ENCODE measurements around the gene PFN1. TPM values are rescaled to one million over a fixed set of nuclear protein-coding genes. Genes with fewer than 3 reads are reported as not detected.

Gene PFN1
- total RNA-seq, 4 donors from 2014 or later, result 479 to 709 (median 540) TPM

DNA sequence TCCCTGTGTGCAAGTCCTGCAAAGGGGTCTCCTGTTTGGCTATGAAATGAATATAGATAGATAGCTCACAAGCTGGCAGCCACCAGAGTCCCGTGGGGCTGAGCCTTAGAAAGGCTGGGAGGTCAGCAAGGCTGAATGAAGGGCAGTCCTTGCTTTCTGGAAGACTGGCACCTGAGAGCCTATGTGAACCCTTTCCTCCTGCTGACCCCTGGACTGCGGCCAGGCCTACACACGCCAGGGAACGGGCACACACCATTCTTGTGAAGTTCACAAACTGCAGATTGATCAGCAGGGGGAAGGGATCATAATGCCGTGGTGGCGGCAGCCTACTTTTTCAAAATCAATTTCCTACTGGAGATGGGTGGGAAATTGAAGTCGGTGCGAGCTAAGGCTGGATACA lies 50.0 kb downstream of the PFN1 start:
- no peak overlapping the region for H3K4me3 ChIP-seq (ENCODE audit: low read depth, poor library complexity, severe bottlenecking)
- no peak for DNase-seq (ENCODE audit: low spot score in 2 of 2)
- WGBS, 2 donors, result 66 to 70% methylated on average over 8 of the region's 8 CpGs
- TF ChIP-seq, protein P1, sequence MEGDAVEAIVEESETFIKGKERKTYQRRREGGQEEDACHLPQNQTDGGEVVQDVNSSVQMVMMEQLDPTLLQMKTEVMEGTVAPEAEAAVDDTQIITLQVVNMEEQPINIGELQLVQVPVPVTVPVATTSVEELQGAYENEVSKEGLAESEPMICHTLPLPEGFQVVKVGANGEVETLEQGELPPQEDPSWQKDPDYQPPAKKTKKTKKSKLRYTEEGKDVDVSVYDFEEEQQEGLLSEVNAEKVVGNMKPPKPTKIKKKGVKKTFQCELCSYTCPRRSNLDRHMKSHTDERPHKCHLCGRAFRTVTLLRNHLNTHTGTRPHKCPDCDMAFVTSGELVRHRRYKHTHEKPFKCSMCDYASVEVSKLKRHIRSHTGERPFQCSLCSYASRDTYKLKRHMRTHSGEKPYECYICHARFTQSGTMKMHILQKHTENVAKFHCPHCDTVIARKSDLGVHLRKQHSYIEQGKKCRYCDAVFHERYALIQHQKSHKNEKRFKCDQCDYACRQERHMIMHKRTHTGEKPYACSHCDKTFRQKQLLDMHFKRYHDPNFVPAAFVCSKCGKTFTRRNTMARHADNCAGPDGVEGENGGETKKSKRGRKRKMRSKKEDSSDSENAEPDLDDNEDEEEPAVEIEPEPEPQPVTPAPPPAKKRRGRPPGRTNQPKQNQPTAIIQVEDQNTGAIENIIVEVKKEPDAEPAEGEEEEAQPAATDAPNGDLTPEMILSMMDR (IDR thresholded peaks at IDR 0.05), result no peak
- no peak for TF ChIP-seq POLR2A (IDR thresholded peaks at IDR 0.05)
- intact Hi-C loops (cut with DNase I; ENCODE audit: low total_unique reads), result no loop called here

GRCh38 chr17:4897785-4898184 lies 50.5 kb downstream of the PFN1 start:
- H3K4me3 ChIP-seq (ENCODE audit: low read depth, poor library complexity, severe bottlenecking), result no peak overlapping the region
- no peak for TF ChIP-seq POLR2A (IDR thresholded peaks at IDR 0.05)
- TF ChIP-seq, protein P1 (IDR thresholded peaks at IDR 0.05), result no peak
- 71 to 83% methylated on average over 5 of the region's 5 CpGs for WGBS, 2 donors
- intact Hi-C loops (cut with DNase I; ENCODE audit: low total_unique reads), result no loop called here
- DNase-seq (ENCODE audit: low spot score in 2 of 2), result no peak

DNA sequence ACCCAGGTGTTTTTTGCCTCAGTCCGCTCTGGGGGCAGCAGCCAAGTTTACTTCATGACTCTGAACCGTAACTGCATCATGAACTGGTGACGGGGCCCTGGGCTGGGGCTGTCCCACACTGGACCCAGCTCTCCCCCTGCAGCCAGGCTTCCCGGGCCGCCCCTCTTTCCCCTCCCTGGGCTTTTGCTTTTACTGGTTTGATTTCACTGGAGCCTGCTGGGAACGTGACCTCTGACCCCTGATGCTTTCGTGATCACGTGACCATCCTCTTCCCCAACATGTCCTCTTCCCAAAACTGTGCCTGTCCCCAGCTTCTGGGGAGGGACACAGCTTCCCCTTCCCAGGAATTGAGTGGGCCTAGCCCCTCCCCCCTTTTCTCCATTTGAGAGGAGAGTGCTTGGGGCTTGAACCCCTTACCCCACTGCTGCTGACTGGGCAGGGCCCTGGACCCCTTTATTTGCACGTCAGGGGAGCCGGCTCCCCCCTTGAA lies 51.1 kb downstream of the PFN1 start:
- TF ChIP-seq POLR2A (IDR thresholded peaks at IDR 0.05), result no peak
- TF ChIP-seq, protein P1 (IDR thresholded peaks at IDR 0.05), result no peak
- 74 to 78% methylated on average over 10 of the region's 10 CpGs for WGBS, 2 donors
- intact Hi-C loops (cut with DNase I; ENCODE audit: low total_unique reads), result no loop called here
- no peak for DNase-seq (ENCODE audit: low spot score in 2 of 2)
- no peak overlapping the region for H3K4me3 ChIP-seq (ENCODE audit: low read depth, poor library complexity, severe bottlenecking)

DNA sequence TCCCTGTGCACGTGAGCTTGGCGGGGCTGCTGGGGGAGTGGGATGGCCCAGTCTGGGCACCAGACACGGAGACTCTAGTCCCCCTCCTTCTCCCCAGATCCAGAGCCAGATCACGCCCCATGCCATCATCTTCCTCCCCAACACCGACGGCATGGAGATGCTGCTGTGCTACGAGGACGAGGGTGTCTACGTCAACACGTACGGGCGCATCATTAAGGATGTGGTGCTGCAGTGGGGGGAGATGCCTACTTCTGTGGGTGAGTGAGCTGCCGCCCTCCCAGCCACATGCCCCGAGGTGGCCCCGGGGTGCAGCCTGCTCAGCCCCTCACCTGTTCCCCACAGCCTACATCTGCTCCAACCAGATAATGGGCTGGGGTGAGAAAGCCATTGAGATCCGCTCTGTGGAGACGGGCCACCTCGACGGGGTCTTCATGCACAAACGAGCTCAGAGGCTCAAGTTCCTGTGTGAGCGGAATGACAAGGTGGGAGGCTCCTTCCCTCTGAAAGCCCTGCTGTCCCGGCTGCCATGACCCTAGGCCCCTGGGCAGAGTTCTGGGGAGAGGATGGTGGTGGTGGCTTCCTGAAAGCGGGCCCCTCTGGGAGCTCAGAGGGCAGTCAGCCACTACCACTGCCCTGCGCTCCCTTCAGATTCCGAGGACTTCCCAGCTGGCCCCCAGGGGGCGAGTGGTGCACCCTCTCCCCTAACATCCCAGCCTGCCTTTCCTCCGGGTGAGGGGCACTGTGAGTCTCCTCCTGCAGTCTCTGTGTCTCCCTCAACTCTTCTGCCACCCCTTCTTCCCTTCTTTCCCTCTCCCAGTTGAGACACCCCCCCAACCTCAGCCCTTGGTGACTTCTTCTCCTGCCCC lies 51.8 kb downstream of the PFN1 start:
- H3K4me3 ChIP-seq (ENCODE audit: low read depth, poor library complexity, severe bottlenecking), result no peak overlapping the region
- intact Hi-C loops (cut with DNase I; ENCODE audit: low total_unique reads), result no loop called here
- DNase-seq (ENCODE audit: low spot score in 2 of 2), result no peak
- TF ChIP-seq, protein P1 (IDR thresholded peaks at IDR 0.05), result no peak
- TF ChIP-seq POLR2A (IDR thresholded peaks at IDR 0.05), result no peak
- 80 to 88% methylated on average over 20 to 21 of the region's 27 CpGs for WGBS, 2 donors

DNA sequence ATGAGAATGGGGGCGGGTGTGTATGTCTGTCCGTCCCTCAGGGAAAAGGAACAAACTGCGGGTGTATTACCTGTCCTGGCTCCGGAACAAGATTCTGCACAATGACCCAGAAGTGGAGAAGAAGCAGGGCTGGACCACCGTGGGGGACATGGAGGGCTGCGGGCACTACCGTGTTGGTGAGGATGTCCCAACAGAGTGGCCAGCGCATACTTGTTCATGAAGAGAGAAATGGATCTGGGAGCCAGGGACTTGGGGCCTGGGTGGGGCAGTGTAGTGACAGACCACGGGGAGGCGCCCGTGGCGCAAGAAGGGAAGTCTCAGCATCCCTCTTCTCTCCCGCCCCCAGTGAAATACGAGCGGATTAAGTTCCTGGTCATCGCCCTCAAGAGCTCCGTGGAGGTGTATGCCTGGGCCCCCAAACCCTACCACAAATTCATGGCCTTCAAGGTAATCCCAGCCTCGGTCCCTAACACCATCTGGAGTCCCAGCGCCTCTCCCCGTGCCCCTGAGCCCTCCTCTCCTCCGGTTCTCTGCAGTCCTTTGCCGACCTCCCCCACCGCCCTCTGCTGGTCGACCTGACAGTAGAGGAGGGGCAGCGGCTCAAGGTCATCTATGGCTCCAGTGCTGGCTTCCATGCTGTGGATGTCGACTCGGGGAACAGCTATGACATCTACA lies 52.5 kb downstream of the PFN1 start:
- H3K4me3 ChIP-seq (ENCODE audit: low read depth, poor library complexity, severe bottlenecking), result no peak overlapping the region
- no peak for TF ChIP-seq POLR2A (IDR thresholded peaks at IDR 0.05)
- TF ChIP-seq, protein P1 (IDR thresholded peaks at IDR 0.05), result no peak
- intact Hi-C loops (cut with DNase I; ENCODE audit: low total_unique reads), result no loop called here
- 69 to 73% methylated on average over 26 to 27 of the region's 27 CpGs for WGBS, 2 donors
- no peak for DNase-seq (ENCODE audit: low spot score in 2 of 2)

Small RNAs within 50 kb of the gene (microRNA-seq; reads per million reads assigned to microRNA genes)
- gene MIR6864 (ENCODE audit: borderline number of aligned reads in 1 of 2, borderline replicate concordance in 2 of 2) (0 reads per million in 2 donors), gene MIR6865 (ENCODE audit: borderline number of aligned reads in 1 of 2, borderline replicate concordance in 2 of 2) (0 reads per million in 2 donors)

Other genes with a start within 250 kb of the PFN1 start
- 10 to 100 TPM; 20.5 to 78.4 (median 26.0) TPM for gene PELP1, start 244.4 kb downstream of the PFN1 start, total RNA-seq
- 10 to 100 TPM in 3 of 4 donors, 1 to 10 TPM in 1; 8.5 to 16.4 (median 11.8) TPM for gene ARRB2, start 237.9 kb downstream of the PFN1 start, total RNA-seq
- 10 to 100 TPM; 22.9 to 47.0 (median 40.9) TPM for gene MED11, start 217.1 kb downstream of the PFN1 start, total RNA-seq
- gene ZMYND15, start 208.7 kb downstream of the PFN1 start, total RNA-seq, result 1 to 10 TPM in 2 of 4 donors, under 1 TPM in 1, not detected in 1; 0.46 to 1.7 (median 1.2) TPM
- 10 to 100 TPM; 25.0 to 28.1 (median 25.5) TPM for gene CXCL16, start 208.6 kb downstream of the PFN1 start, total RNA-seq
- not detected for gene TM4SF5, start 176.6 kb downstream of the PFN1 start, total RNA-seq
- gene VMO1, start 162.2 kb downstream of the PFN1 start, total RNA-seq, result 1 to 10 TPM in 3 of 4 donors, not detected in 1; 2.2 to 9.9 (median 5.3) TPM
- 1 to 10 TPM in 1 of 4 donors, not detected in 3; 1.2 TPM for gene GLTPD2, start 159.6 kb downstream of the PFN1 start, total RNA-seq
- 100 to 1,000 TPM; 103 to 207 (median 177) TPM for gene PSMB6, start 152.4 kb downstream of the PFN1 start, total RNA-seq
- gene PLD2, start 141.4 kb downstream of the PFN1 start, total RNA-seq, result 10 to 100 TPM; 40.1 to 78.8 (median 56.3) TPM
- 100 to 1,000 TPM; 128 to 208 (median 140) TPM for gene MINK1, start 115.2 kb downstream of the PFN1 start, total RNA-seq
- gene C17orf107, start 49.0 kb downstream of the PFN1 start, total RNA-seq, result 10 to 100 TPM in 2 of 4 donors, 1 to 10 TPM in 2; 7.0 to 13.4 (median 10.1) TPM
- gene CHRNE, start 45.4 kb downstream of the PFN1 start, total RNA-seq, result 1 to 10 TPM in 3 of 4 donors, under 1 TPM in 1; 0.53 to 5.2 (median 3.6) TPM
- gene GP1BA, start 16.3 kb downstream of the PFN1 start, total RNA-seq, result not detected
- 10 to 100 TPM; 35.5 to 87.7 (median 59.2) TPM for gene SLC25A11, start 8.5 kb downstream of the PFN1 start, total RNA-seq
- gene RNF167, start 8.3 kb downstream of the PFN1 start, total RNA-seq, result 10 to 100 TPM; 66.3 to 95.4 (median 80.2) TPM
- gene ENO3, start 2.6 kb upstream of the PFN1 start, total RNA-seq, result 1 to 10 TPM; 1.0 to 7.9 (median 4.9) TPM
- 10 to 100 TPM; 35.1 to 64.0 (median 51.7) TPM for gene SPAG7, start 19.3 kb upstream of the PFN1 start, total RNA-seq
- 10 to 100 TPM; 21.7 to 35.3 (median 30.6) TPM for gene CAMTA2, start 39.1 kb upstream of the PFN1 start, total RNA-seq
- gene INCA1, start 49.0 kb upstream of the PFN1 start, total RNA-seq, result 1 to 10 TPM in 3 of 4 donors, under 1 TPM in 1; 0.39 to 2.6 (median 1.4) TPM
- 100 to 1,000 TPM in 2 of 4 donors, 10 to 100 TPM in 2; 87.6 to 140 (median 100) TPM for gene KIF1C, start 49.4 kb upstream of the PFN1 start, total RNA-seq
- gene SLC52A1, start 86.9 kb upstream of the PFN1 start, total RNA-seq, result 10 to 100 TPM in 1 of 4 donors, 1 to 10 TPM in 3; 3.3 to 16.1 (median 4.8) TPM
- gene ZFP3, start 129.9 kb upstream of the PFN1 start, total RNA-seq, result 1 to 10 TPM; 1.2 to 5.2 (median 3.5) TPM
- 1 to 10 TPM; 6.5 to 8.7 (median 8.6) TPM for gene ZNF232, start 163.3 kb upstream of the PFN1 start, total RNA-seq
- under 1 TPM in 3 of 4 donors, not detected in 1; 0.04 to 0.98 (median 0.19) TPM for gene USP6, start 167.5 kb upstream of the PFN1 start, total RNA-seq
- gene ZNF594, start 243.3 kb upstream of the PFN1 start, total RNA-seq, result 1 to 10 TPM; 2.4 to 5.0 (median 3.8) TPM